Right lobe of liver (tissue), 6 donors: ENCODE measurements around the gene DEXI. TPM values are rescaled to one million over a fixed set of nuclear protein-coding genes. Genes with fewer than 3 reads are reported as not detected.

ENCODE experiments used
- ATAC-seq, 4 donors: fragments of 200-7000 bp; cut with Tn5 transposase; one replicate each; pipeline ENCODE4 v1.9.1; 2020; ENCODE audit warnings: mild to moderate bottlenecking in 4 of 4, moderate library complexity in 4 of 4
- DNase-seq, 3 donors: peaks; one replicate each; pipeline ENCODE4 v3.0.0-alpha.2; 2020
- H3K27ac ChIP-seq, 3 donors: fragments of 200-600 bp; one replicate each; pipeline ENCODE4 v1.8.0; 2022
- H3K27me3 ChIP-seq, 2 donors: fragments of 200-600 bp; one replicate each; pipeline ENCODE4 v1.8.0; 2022
- H3K36me3 ChIP-seq, 4 donors: fragments of 200-600 bp; sonication (generic) in 1 of 4; one replicate each; pipeline versions ENCODE4 v1.5.1 to v1.8.0; 2017 to 2022; ENCODE audit warnings: control low read depth in 1 of 4
- H3K4me1 ChIP-seq, 4 donors: fragments of 200-600 bp; sonication (generic) in 1 of 4; one replicate each; pipeline versions ENCODE4 v1.5.1 to v1.8.0; 2017 to 2022; ENCODE audit warnings: control low read depth in 1 of 4
- H3K4me3 ChIP-seq, 3 donors: fragments of 200-600 bp; one replicate each; pipeline ENCODE4 v1.8.0; 2022
- H3K9me3 ChIP-seq, 4 donors: fragments of 200-600 bp; sonication (generic) in 1 of 4; one replicate each; pipeline versions ENCODE4 v1.5.1 to v1.8.0; 2017 to 2022; ENCODE audit warnings: control low read depth in 1 of 4
- POLR2A ChIP-seq: fragments of 450-650 bp; IDR thresholded peaks from one replicate; pipeline ENCODE4 v1.6.1; 2017; ENCODE audit warnings: antibody characterized with exemption, mild to moderate bottlenecking
- WGBS: methylation state at CpG from one replicate; pipeline ENCODE4 v1.1.6; 2018; ENCODE audit warnings: low coverage, low lambda C conversion rate; ENCODE audit not compliant: insufficient coverage; ENCODE audit errors: missing lambda C conversion rate; 5-methylcytosine and 5-hydroxymethylcytosine counted together
- intact Hi-C, 2 donors: fragments of 100-400 bp; cut with DNase I; formaldehyde crosslinking; loops; one replicate each; pipeline versions ENCODE4 v1.11.2 to v1.14.1; 2022
- total RNA-seq, 6 experiments: library from RNA; depleted of rRNA in 2 of 6; stranded (reverse); fragments of >200 nt in 2 of 6; fragmentation: NEBNext Ultra II Directional in 3 of 6; extraction: Animal tissue kit (Norgen Biotek cat#: 25700) in 3 of 6; gene quantifications; one replicate each; pipeline versions ENCODE4 v1.1.0 to v1.2.4, GENCODE V29; 2016 to 2023
- TF ChIP-seq, protein P1 (sequence below), 4 donors: fragments of 200-600 bp in 3 of 4; fragments of 450-650 bp in 1 of 4; IDR thresholded peaks; one replicate each; pipeline versions ENCODE4 v1.5.1 to v1.8.0; 2016 to 2022; ENCODE audit warnings: antibody characterized with exemption in 4 of 4, mild to moderate bottlenecking in 2 of 4
- donor health status: DM: no; HTN: yes; CAD: no.
- donor health status: DM: no; HTN: no; CAD: no.
- donor health status: DM: no; HTN: no; CAD: no.
- donor health status: DM: no; HTN: yes; CAD: no.
- donor health status: DM: no; HTN: yes; CAD: no.

The DEXI gene
- total RNA-seq, 6 experiments from 2014 or later = 35.8 to 93.8 (median 54.1) TPM

DNA sequence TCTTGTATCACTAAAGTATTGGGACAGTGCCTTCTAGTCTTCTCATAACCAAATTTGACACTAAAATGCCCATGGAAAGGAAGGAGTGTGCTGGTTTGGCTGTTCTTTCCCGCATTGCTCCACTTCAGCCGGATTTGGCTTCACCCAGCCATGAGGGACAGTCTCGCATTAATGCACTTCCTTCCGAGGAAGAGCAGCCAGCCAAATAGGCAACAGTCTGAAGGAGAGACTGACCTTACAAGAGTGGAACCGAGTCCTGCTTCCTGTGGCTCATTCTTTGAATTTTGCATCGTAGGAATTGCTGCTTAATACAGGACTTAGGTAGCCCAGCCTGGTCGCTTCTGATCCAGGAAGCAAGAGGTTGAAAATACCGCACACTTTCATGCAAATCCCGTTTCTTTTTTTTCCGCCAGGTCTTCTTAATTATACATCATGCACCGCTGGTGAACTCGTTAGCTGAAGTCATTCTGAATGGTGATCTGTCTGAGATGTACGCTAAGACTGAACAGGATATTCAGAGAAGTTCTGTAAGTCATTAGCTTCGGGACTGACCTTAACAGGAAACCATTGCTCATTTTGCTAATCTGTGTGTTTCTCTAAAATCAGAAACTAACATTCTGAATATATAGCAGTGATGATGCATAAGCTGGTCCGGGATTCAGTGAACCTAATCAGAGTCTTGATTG lies 40.3 kb upstream of the DEXI start:
- intact Hi-C loops = no loop called here
- peak overlapping the region in 1 of 3 donors; percentile 13 for H3K27ac ChIP-seq
- ATAC-seq (peak in 2 of 4 donors; percentile 7 to 15), DNase-seq (no peak)
- H3K4me3 ChIP-seq = no peak overlapping the region
- 68% methylated on average over 14 of the region's 15 CpGs for WGBS
- no peaks in the 10 kb centered on the region for H3K9me3 ChIP-seq
- H3K4me1 ChIP-seq = peaks cover 0 to 8% (median 4%) of the 10 kb centered on the region in 4 donors
- peaks cover 0 to 9% (median 0%) of the 10 kb centered on the region in 4 donors for H3K36me3 ChIP-seq
- TF ChIP-seq POLR2A = no peak
- TF ChIP-seq, protein P1, sequence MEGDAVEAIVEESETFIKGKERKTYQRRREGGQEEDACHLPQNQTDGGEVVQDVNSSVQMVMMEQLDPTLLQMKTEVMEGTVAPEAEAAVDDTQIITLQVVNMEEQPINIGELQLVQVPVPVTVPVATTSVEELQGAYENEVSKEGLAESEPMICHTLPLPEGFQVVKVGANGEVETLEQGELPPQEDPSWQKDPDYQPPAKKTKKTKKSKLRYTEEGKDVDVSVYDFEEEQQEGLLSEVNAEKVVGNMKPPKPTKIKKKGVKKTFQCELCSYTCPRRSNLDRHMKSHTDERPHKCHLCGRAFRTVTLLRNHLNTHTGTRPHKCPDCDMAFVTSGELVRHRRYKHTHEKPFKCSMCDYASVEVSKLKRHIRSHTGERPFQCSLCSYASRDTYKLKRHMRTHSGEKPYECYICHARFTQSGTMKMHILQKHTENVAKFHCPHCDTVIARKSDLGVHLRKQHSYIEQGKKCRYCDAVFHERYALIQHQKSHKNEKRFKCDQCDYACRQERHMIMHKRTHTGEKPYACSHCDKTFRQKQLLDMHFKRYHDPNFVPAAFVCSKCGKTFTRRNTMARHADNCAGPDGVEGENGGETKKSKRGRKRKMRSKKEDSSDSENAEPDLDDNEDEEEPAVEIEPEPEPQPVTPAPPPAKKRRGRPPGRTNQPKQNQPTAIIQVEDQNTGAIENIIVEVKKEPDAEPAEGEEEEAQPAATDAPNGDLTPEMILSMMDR (IDR thresholded peaks at IDR 0.05) = no peak
- no peaks in the 10 kb centered on the region for H3K27me3 ChIP-seq

DNA sequence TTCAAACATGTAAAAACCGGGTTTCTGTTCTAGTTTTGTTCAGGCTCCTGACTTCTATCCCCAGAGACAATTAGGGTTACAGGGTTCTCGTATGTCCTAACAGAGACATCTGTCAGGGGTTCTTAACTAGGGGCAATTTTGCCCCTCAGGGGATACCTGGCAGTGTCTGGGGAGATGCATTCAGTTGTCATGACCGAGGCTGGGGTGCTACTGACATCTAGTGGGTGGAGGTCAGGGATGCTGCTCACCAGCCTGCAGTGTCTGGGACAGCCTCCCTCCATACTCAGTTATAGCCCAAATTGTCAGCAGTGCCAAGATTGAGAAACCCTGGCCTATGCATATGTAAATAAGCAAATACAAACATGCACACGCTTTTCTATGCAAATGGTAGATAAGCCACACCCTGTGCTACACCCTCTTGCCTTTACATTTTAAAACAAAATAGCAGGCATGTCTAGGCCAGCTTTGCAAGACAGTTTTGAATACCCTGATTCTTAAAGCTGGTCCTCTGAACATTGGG lies 39.5 kb upstream of the DEXI start:
- H3K27ac ChIP-seq = no peak overlapping the region
- 87% methylated on average over 3 of the region's 4 CpGs for WGBS
- H3K9me3 ChIP-seq = no peaks in the 10 kb centered on the region
- TF ChIP-seq POLR2A = no peak
- TF ChIP-seq, protein P1 (IDR thresholded peaks at IDR 0.05) = peak in 3 of 4 donors; percentile 21 to 34 (median 31)
- H3K4me1 ChIP-seq = peaks cover 0 to 8% (median 4%) of the 10 kb centered on the region in 4 donors
- intact Hi-C loops = no loop called here
- H3K36me3 ChIP-seq = peaks cover 0 to 6% (median 0%) of the 10 kb centered on the region in 4 donors
- no peaks in the 10 kb centered on the region for H3K27me3 ChIP-seq
- peak in 2 of 4 donors; percentile 25 to 32 for ATAC-seq
- no peak overlapping the region for H3K4me3 ChIP-seq
- DNase-seq = peak in 1 of 3 donors; percentile 35

DNA sequence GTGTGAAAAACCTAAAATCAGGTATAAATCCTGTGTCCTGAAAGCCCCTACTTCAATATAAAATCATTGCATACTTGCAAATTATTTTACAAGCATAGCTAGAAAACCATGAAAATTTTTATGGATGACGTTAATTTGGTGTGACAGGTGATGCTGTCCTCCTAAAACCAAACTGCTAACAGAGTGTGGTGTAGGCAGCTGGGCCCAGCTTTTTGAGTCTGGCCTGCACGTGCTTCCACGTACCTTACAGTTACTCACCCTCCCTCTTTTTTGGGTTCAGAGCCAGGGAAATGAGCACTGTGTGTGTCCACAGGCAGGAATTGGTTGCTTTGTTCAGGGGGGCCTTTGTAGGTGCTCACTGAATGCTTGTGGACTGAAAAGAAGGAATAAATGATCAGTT lies 38.5 kb upstream of the DEXI start:
- H3K36me3 ChIP-seq = peaks cover 0 to 6% (median 0%) of the 10 kb centered on the region in 4 donors

DNA sequence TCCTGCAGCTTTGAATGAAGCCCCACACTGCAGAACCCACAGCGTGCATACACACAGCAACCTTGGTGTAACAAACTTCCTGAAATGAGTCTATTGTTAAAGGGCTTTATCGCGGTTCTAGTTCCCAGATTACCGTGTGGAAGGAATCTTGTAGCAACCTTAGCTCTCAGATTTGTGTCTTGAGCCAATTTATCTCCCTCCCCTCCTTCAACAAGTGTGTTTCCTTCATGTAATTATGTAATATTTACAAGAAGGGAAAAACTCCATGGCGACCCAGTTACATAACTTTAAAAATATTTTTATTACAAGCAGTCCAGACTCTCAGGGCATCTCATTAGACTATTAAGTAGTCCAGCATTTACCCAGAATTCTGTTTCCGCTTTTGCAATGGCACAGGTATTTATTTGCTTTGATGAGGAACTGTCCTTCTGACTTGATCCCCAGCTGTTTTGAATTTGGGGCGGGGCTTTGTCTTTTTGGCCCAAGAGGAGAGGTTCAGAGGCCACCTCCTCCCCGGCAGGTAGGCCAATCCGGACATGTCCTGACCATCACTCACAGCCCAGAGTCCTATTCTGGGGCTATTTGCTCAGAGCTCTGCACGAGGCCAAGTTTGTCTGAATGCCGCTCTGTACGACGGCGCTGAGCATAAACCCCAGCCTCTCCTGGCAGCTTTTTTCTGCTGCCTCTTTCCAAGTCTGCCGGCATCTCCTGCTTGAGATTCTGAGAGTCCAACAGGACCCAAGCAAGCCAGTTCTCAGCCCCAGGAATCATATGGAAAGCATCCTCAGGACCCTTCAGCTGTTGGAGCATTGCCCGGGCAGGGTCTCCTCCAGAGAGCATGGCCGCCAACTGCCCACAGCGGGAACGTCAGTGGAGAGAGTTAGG lies 37.7 kb upstream of the DEXI start:
- intact Hi-C loops = loop anchor here (5.0 to 10.0 kb wide), 2 partner anchors 375 to 377 kb away; no protein-coding TSS in a partner anchor
- Histone ChIP-seq H3K36me3 (peaks cover 0 to 6% (median 0%) of the 10 kb centered on the region in 4 donors), H3K9me3 (no peaks in the 10 kb centered on the region), H3K27me3 (no peaks in the 10 kb centered on the region), H3K27ac (peak overlapping the region; percentile 34 to 66 (median 36)), H3K4me3 (no peak overlapping the region), H3K4me1 (peaks cover 0 to 8% (median 4%) of the 10 kb centered on the region in 4 donors)
- ATAC-seq (peak; percentile 97 to 99 (median 98)), DNase-seq (peak; percentile 84 to 92 (median 92))
- TF ChIP-seq, protein P1 (IDR thresholded peaks at IDR 0.05) = no peak
- no peak for TF ChIP-seq POLR2A
- WGBS = 47% methylated on average over 17 of the region's 19 CpGs

More for the DNA sequence above, 38.5 kb upstream of the DEXI start:
- Histone ChIP-seq H3K27ac (peak overlapping the region in 1 of 3 donors; percentile 66), H3K9me3 (no peaks in the 10 kb centered on the region), H3K27me3 (no peaks in the 10 kb centered on the region), H3K4me3 (no peak overlapping the region), H3K4me1 (peaks cover 0 to 8% (median 4%) of the 10 kb centered on the region in 4 donors)
- intact Hi-C loops = no loop called here
- 100% methylated on average over 1 of the region's 3 CpGs for WGBS
- DNase-seq (no peak), ATAC-seq (no peak)
- no peak for TF ChIP-seq POLR2A
- TF ChIP-seq, protein P1 (IDR thresholded peaks at IDR 0.05) = no peak
